HG02973 (cell line): ENCODE results near the gene PROSER2.

Experiments used
- ATAC-seq: cut with Tn5 transposase; IDR thresholded peaks from one replicate; pipeline ENCODE4 v1.9.1; 2021; ENCODE audit warnings: moderate library complexity; ENCODE audit not compliant: unreplicated experiment

PROSER2 gene

DNA sequence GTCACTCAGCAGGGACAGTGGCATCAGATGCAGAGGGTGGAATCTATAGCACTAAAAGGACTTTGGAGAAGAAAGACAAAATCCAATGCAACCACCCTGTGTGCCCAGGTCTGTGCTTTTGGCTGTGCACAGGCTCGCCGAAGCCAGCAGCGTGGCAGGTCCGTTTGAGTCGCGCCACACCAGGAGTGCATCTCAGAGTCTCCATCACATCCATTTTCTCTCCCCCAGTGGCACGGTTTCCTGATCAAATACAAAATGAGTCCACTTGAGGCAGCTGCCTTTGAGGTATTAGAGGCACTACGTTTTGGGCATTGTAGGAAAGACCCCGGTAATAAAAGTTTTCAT is 23.4 kb upstream of the PROSER2 start:
- ATAC-seq = no peak

GRCh38 chr10:11804336-11804735 is 18.8 kb upstream of the PROSER2 start:
- no peak for ATAC-seq

GRCh38 chr10:11805792-11806191 is 17.4 kb upstream of the PROSER2 start:
- ATAC-seq = no peak

DNA sequence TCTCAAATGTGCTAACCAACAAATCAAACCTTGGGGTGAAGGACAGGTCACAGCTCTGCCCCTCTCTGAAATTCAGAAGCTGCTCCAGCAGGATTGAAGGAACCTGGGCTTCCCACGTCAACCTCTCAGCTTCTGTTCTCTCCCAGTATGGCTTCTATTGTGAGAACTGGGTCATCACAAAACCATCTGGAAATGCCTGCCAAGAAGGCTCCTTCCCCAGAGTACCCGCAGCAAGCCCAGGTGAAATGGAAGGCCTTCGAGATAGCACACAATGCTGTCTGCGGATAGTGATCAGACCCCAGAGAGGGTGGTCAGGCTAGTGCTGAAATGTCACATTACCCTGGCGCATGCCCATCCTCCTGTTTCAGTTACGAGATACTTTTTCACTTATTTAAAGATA is 16.4 kb upstream of the PROSER2 start:
- ATAC-seq = no peak

DNA sequence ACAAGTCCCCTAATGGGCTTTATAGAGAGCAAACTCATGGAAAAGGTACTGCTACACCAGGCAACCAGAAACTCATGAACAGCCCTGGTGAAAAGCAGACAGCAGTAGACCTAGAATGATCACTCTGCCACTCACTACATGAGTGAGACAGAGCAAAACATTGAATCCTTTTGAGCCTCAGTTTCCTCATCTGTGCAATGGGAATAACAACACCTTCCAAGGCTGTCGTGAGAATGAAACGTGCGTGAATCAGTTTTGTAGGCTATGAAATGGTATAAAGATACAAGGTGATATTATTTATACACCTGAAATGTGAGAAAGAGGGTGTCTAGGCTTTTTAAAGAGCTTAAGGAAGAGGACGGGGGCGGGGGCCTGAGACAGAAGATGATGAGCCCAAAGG is 14.3 kb upstream of the PROSER2 start:
- ATAC-seq = no peak

DNA sequence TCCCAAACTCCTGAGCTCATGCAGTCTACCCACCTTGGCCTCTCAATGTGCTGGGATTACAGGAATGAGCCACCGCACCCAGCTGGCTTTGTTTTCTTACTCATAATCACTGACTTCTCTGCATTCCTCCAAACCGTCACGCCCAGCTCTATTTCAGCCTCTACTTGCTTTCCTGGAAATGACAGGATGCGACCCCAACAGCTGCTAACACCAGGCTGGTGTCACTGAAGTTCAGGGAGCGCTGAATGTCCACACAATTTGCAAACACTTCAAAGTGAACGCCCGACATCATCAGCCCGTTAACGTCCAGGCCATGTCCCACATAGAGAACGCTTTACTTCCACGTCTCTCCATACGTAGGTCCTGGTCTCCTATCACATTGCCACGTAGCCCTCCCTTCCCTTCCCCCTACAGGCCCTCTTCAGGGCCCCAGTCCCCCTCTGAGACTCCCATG is 12.8 kb upstream of the PROSER2 start:
- ATAC-seq = no peak

GRCh38 chr10:11810973-11811372 is 12.2 kb upstream of the PROSER2 start:
- no peak for ATAC-seq

GRCh38 chr10:11813177-11813576 is 10.0 kb upstream of the PROSER2 start:
- no peak for ATAC-seq

DNA sequence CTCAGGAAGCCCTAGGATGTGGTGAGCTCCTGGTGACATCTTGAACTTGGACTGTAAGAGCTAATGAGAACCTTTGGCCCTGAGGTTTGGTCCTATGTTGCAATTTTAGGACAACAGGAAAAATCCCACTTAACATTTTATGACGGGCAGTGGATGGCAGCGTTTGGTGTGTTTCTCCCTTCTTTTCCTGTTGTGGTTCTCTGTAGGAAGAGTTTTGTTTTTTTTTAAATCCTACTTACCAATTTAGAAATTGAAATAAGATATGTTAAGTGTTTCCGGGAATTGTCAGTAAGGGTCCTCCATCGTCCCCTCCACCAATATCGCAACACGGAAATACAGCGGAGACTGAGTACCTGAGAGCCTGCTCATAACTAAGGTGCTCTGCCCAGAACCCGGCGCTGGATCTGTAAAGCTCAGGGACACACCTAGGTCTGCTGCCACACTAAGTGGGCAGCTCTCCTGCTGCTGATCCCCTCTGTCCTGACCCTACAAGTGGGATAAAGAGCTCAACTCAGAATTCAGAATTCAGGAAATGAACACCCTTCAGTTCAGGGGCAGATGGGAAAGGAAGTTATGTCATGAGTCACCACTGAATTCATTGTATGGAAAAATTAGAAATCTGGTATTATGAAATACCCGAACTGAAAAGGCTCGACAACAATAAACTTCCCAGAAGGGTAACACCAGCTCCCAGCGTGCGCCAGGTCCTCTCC is 9.1 kb upstream of the PROSER2 start:
- no peak for ATAC-seq

DNA sequence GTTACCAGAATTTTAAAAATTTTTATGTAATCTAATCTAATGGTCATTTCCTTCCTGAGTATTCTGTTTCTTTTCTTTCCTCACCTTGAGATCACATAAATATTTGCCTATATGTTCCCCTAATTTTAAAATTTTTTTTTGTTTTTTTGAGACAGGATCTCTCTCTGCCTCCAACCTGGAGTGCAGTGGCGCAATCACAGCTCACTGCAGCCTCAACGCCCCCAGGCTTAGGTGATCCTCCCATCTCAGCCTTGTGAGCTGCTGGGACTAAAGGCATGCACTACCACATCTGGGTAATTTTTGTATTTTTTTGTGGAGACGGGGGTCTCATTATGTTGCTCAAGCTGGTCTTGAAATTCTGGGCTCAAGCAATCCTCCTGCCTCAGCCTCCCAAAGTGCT is 4.1 kb upstream of the PROSER2 start:
- no peak for ATAC-seq

DNA sequence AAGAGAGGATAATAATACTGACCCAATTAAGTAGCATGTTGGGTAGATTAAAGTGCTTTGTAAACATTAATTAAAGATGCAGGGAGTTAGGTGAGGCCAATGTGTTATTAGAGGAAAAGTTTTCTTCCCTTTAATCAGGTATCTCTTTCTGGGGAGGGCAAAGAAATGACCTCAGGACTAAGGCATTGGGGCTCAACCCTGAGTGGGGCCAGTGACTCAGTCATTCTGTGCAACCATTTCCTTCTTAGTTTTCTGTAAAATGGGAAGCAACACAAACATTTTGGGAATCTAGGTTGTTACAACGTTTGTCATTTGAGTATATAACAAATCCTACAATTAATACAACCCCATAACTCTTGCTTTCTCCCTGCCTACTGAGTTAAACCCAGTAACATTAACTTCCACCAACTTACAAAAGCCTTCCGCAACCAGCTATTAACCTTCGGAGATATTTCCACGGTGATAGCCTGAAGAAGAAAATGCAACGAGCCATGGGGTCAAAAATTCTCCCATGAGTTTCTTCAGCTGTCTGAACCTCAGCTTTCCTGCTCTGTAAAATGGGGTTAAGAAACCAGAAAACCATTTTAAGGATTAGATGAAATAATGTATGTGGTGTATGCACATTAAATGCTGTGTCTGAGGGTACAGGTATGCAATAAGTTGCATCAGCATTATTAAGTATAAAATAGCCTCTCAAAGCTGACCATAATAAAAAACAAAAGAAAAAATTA is 965 bp upstream of the PROSER2 start:
- no peak for ATAC-seq

GRCh38 chr10:11822809-11823121 is 391 bp upstream of the PROSER2 start:
- no peak for ATAC-seq

DNA sequence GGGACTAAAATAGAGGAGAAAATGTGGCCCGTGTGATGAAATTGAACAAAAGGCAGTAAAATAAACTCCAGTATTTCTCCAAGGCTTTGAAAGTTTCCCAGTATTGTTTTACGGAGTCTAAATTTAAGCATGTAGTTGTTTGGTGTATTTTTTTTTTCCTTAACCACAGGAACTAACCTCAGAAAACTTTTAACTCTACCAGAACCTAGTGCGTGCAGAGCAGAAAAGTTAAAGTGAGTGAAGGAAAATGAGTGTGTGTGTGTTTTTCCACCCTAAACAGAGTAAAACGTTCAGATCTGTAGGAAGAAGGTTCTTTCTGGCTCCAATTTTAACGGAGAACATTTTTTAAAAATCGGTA is 812 bp downstream of the PROSER2 start:
- ATAC-seq = no peak

DNA sequence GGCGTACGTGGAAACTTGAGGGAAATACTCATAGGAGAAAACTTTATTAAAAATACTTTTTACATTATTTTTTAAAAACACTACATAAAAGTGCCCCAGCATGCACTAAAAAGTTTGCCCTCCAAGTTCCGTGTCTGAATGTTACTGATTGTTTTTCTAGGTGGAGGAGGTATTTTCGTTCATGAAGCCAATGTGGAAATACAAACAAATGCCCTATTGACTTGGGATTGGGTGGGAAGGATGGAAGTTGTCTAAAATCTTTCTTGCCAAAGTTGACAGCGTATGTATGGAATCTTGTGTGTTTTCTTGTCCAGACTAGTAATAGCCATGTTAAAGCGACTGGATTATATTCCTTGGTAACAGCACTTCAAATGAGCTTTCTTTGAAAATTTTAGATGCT is 1.2 kb downstream of the PROSER2 start:
- ATAC-seq = no peak

DNA sequence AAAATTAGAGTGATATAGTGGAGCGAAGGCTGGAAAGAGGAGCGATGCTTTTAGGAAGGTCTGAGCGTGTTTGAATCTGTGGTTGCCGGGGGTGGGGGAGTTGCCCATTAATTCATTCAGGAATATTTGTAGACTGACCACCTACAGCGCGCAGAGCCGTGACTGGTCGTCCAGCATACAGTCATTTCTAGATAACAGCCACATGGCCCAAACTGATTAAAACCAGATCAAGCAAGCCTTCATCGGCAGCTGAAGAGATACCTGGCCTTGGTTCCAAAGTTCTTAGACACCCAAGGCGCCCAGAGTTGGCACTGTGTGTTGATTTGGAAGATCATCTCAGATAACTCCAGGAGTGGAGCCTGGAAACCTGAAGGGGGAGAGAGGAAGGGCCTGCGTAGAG is 1.7 kb downstream of the PROSER2 start:
- no peak for ATAC-seq

- ATAC-seq = no peak
Measured at GRCh38 chr10:11825796-11826414, 2.7 kb downstream of the PROSER2 start.

DNA sequence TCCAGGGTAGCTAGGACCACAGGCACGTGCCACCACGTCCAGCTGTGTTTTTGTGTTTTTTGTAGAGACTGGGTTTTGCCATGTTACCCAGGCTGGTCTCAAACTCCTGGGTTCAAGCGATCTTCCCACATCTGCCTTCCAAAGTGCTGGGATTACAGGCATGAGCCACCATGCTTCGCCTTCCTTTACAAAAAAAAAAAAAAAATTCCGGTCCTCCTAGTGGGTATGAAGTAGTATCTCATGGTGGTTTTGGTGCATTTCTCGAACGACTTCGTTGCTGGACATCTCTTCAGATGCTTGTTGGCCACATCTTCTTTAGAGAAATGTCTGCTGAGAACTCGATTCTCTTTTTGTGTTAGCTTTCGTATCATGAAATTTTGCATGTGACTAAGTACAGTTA is 3.9 kb downstream of the PROSER2 start:
- no peak for ATAC-seq

- ATAC-seq = no peak
Measured at GRCh38 chr10:11827414-11827813, 4.3 kb downstream of the PROSER2 start.

GRCh38 chr10:11828682-11829284 is 5.6 kb downstream of the PROSER2 start:
- no peak for ATAC-seq

DNA sequence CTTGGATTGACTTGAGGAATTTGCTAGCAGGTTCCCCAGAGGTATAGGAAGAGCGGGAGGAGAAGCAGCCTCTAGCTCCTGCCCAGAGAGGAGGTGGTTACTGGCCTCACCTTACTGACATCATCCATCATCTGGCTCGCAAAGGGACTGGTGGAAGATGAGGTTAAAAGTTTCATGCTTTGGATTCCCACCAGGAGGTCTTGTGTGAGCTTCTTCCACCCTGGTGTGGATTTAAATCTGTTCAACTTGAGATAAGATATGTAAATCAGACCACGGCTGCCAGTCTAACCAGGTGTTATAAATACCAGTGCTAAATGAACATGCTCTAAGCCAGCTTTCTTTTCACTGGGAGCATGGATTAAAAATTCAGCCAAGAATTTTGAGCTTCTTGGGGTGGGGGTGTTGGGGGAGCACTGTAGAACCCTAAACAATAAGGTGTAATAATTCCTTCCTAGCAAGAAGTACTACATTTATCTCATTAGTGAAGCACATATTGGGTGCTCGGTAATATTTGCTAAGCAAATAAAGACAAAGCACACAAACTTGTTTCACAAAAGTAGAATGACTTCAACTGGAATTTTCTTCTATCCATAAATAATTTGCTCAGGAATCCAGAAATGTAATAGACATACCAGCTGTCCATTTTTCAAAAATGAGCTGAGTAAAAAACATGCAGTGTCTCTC is 7.8 kb downstream of the PROSER2 start:
- ATAC-seq = no peak

GRCh38 chr10:11831520-11831951 is 8.4 kb downstream of the PROSER2 start:
- ATAC-seq = no peak
